Stomach (tissue), 4 donors: ENCODE data around the gene RBFOX2.
"Not testable (repeated sequence)": the region's sequence is repeated elsewhere in the genome, so short reads cannot be mapped to it uniquely, and the experiment has no call there.

Experiments
- EP300 ChIP-seq: sonication (generic); formaldehyde crosslinking; IDR thresholded peaks from one replicate; pipeline ENCODE4 v1.6.1; 2017; ENCODE audit warnings: antibody characterized with exemption
- TF ChIP-seq, protein P1 (sequence below), 7 experiments: fragments of 450-650 bp in 4 of 7; fragments of 200-600 bp in 3 of 7; sonication (generic) in 3 of 7; IDR thresholded peaks; one replicate each; pipeline ENCODE4 v1.5.1; 2016 to 2019; ENCODE audit warnings: antibody characterized with exemption in 7 of 7, control low read depth in 2 of 7, mild to moderate bottlenecking in 1 of 7

DNA sequence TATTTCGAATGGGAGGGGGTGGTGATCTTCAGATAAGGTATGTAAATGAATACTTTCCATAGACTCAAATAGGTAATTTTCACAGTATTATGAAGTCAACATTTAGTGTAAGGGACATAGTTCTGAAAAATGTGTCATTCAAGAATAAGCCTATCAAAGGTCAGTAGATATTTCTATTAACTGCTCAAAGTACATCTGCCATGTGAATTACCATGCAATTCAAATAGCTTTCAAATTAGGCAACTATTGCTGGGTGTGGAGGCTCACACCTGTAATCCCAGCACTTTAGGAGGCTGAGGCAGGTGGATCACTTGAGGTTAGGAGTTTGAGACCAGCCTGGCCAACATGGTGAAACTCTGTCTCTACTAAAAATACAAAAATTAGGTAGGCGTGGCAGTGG is 236.8 kb downstream of the RBFOX2 start:
- TF ChIP-seq, protein P1, sequence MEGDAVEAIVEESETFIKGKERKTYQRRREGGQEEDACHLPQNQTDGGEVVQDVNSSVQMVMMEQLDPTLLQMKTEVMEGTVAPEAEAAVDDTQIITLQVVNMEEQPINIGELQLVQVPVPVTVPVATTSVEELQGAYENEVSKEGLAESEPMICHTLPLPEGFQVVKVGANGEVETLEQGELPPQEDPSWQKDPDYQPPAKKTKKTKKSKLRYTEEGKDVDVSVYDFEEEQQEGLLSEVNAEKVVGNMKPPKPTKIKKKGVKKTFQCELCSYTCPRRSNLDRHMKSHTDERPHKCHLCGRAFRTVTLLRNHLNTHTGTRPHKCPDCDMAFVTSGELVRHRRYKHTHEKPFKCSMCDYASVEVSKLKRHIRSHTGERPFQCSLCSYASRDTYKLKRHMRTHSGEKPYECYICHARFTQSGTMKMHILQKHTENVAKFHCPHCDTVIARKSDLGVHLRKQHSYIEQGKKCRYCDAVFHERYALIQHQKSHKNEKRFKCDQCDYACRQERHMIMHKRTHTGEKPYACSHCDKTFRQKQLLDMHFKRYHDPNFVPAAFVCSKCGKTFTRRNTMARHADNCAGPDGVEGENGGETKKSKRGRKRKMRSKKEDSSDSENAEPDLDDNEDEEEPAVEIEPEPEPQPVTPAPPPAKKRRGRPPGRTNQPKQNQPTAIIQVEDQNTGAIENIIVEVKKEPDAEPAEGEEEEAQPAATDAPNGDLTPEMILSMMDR (IDR thresholded peaks at IDR 0.05), result not testable (repeated sequence)
- not testable (repeated sequence) for TF ChIP-seq EP300
